ENCODE measurements around the gene SPC24. TPM values are rescaled to one million over a fixed set of nuclear protein-coding genes. Genes with fewer than 3 reads are reported as not detected.
A peak's percentile ranks its signal among the peaks of the same experiment; 100 is the strongest.

Gene SPC24
- total and polyA plus RNA-seq, 9 of the 15 experiments (the other 6 are each of a cell fraction or from before 2014, with no cell fraction given), result 18.2 to 154 (median 60.9) TPM

- TF ChIP-seq ZNF212 (CRISPR knock-in tag; IDR thresholded peaks at IDR 0.05), result no peak
- TF ChIP-seq ZNF436 (CRISPR knock-in tag; IDR thresholded peaks at IDR 0.05), result no peak
- TF ChIP-seq ZBTB1 (CRISPR knock-in tag; IDR thresholded peaks at IDR 0.05; ENCODE audit: borderline replicate concordance, low read depth), result no peak
- no peak for TF ChIP-seq SIN3B (IDR thresholded peaks at IDR 0.05; ENCODE audit: low read depth)
- no peak for TF ChIP-seq TBL1XR1 (IDR thresholded peaks at IDR 0.05; ENCODE audit: low read length in 2 of 2)
- TF ChIP-seq NR0B1 (IDR thresholded peaks at IDR 0.05; ENCODE audit: partially characterized antibody), result no peak
- no peak for TF ChIP-seq POLR3G (IDR thresholded peaks at IDR 0.05; ENCODE audit: extremely low read depth, insufficient read length, insufficient replicate concordance)
- TF ChIP-seq NCOA2 (IDR thresholded peaks at IDR 0.05; ENCODE audit: partially characterized antibody in 2 of 2), result no peak
- no peak for TF ChIP-seq PTBP1 (IDR thresholded peaks at IDR 0.05; ENCODE audit: low read depth, low read length)
- no peak for TF ChIP-seq SMARCE1 (IDR thresholded peaks at IDR 0.05)
- TF ChIP-seq POLR2A (conservative IDR thresholded peaks at IDR 0.05), result peak; percentile 1; the same call in 1 of the 2 replicates
- TF ChIP-seq ZNF316 (IDR thresholded peaks at IDR 0.05), result no peak
- TF ChIP-seq SMC3 (conservative IDR thresholded peaks at IDR 0.05; ENCODE audit: insufficient read depth, low read depth, low read length), result no peak
- peak; percentile 62 for TF ChIP-seq POLR2G (IDR thresholded peaks at IDR 0.05; ENCODE audit: low read depth, low read length)
- no peak for TF ChIP-seq MYBL2 (IDR thresholded peaks at IDR 0.05; ENCODE audit: low read depth)
- no peak for TF ChIP-seq MYBL2 (CRISPR knock-in tag; IDR thresholded peaks at IDR 0.05; ENCODE audit: borderline replicate concordance)
- TF ChIP-seq ELF2 (CRISPR knock-in tag; IDR thresholded peaks at IDR 0.05), result no peak
- no peak for TF ChIP-seq ZNF561 (CRISPR knock-in tag; conservative IDR thresholded peaks at IDR 0.05)
- TF ChIP-seq CBX5 (IDR thresholded peaks at IDR 0.05; ENCODE audit: borderline replicate concordance, low read depth), result no peak
- TF ChIP-seq ZNF592 (IDR thresholded peaks at IDR 0.05), result no peak
- no peak for TF ChIP-seq RNF2 (IDR thresholded peaks at IDR 0.05)
- TF ChIP-seq IRF2 (CRISPR knock-in tag; IDR thresholded peaks at IDR 0.05), result 0 out of 2 replicates have a peak, but pooled peaks have one; percentile 31
- TF ChIP-seq RBM22 (IDR thresholded peaks at IDR 0.05; ENCODE audit: low read depth, low read length, poor library complexity, severe bottlenecking), result peak; percentile 48
- no peak for TF ChIP-seq MED1 (CRISPR knock-in tag; IDR thresholded peaks at IDR 0.05; ENCODE audit: borderline replicate concordance)
- TF ChIP-seq TCF3 (CRISPR knock-in tag; IDR thresholded peaks at IDR 0.05), result no peak
- TF ChIP-seq RBFOX2 (IDR thresholded peaks at IDR 0.05; ENCODE audit: low read depth, low read length), result peak; percentile 57
These were observed 39.1 kb downstream of the SPC24 start (continued) for GRCh38 chr19:11116507-11116906.
